ENCODE data around the gene R3HDM1. TPM values are rescaled to one million over a fixed set of nuclear protein-coding genes. Genes with fewer than 3 reads are reported as not detected.

The R3HDM1 gene
- total RNA-seq, 1 donor from 2014 or later, result 23.4 TPM

Small RNAs within 50 kb of the gene (microRNA-seq; reads per million reads assigned to microRNA genes)
- 83.5 reads per million, percentile 43 among the genes with 10 or more reads in this experiment for gene MIR128-1 (ENCODE audit: borderline number of aligned reads)

Other genes with a start within 250 kb of the R3HDM1 start
- gene ZRANB3, start 266 bp upstream of the R3HDM1 start, total RNA-seq, result 3.3 TPM
- gene UBXN4, start 210.4 kb downstream of the R3HDM1 start, total RNA-seq, result 98.3 TPM

Measured in mesenteric fat pad (tissue), 1 donor.